CD4-positive, alpha-beta T cell treated with Interferon gamma for 1 hour (primary cell): ENCODE measurements around the gene SLC4A1AP.
A peak's percentile ranks its signal among the peaks of the same experiment; 100 is the strongest.
"Not testable (repeated sequence)": the region's sequence is repeated elsewhere in the genome, so short reads cannot be mapped to it uniquely, and the experiment has no call there.

Source experiments
- DNase-seq: peaks from one replicate; pipeline ENCODE4 v3.0.0-alpha.2; 2020

SLC4A1AP gene

GRCh38 chr2:27652341-27652740, 11.3 kb upstream of the SLC4A1AP start:
- DNase-seq = no peak

- no peak for DNase-seq
Observed at GRCh38 chr2:27652790-27653189, 10.9 kb upstream of the SLC4A1AP start.

GRCh38 chr2:27653397-27653796, 10.3 kb upstream of the SLC4A1AP start:
- DNase-seq = no peak

GRCh38 chr2:27655155-27655951, 8.3 kb upstream of the SLC4A1AP start:
- DNase-seq = no peak

GRCh38 chr2:27661371-27661770, 2.3 kb upstream of the SLC4A1AP start:
- no peak for DNase-seq

- no peak for DNase-seq
Observed at GRCh38 chr2:27664154-27664574, 475 bp downstream of the SLC4A1AP start.

GRCh38 chr2:27664622-27665363, 1.1 kb downstream of the SLC4A1AP start:
- DNase-seq = no peak

GRCh38 chr2:27667446-27667845, 3.8 kb downstream of the SLC4A1AP start:
- DNase-seq = no peak

- no peak for DNase-seq
Observed at GRCh38 chr2:27671235-27671634, 7.5 kb downstream of the SLC4A1AP start.

- DNase-seq = no peak
Observed at GRCh38 chr2:27672723-27673486, 9.2 kb downstream of the SLC4A1AP start.

- no peak for DNase-seq
Observed at GRCh38 chr2:27680571-27680970, 16.9 kb downstream of the SLC4A1AP start.

GRCh38 chr2:27681841-27682240, 18.2 kb downstream of the SLC4A1AP start:
- DNase-seq = no peak

GRCh38 chr2:27682334-27682771, 18.7 kb downstream of the SLC4A1AP start:
- not testable (repeated sequence) for DNase-seq

- peak; percentile 75 for DNase-seq
Observed at GRCh38 chr2:27683390-27684071, 19.8 kb downstream of the SLC4A1AP start.

GRCh38 chr2:27685006-27685405, 21.3 kb downstream of the SLC4A1AP start:
- not testable (repeated sequence) for DNase-seq

- DNase-seq = no peak
Observed at GRCh38 chr2:27685577-27685976, 21.9 kb downstream of the SLC4A1AP start.

GRCh38 chr2:27687232-27687631, 23.5 kb downstream of the SLC4A1AP start:
- DNase-seq = no peak

GRCh38 chr2:27689424-27689823, 25.7 kb downstream of the SLC4A1AP start:
- no peak for DNase-seq

- DNase-seq = no peak
Observed at GRCh38 chr2:27690052-27690451, 26.4 kb downstream of the SLC4A1AP start.

- DNase-seq = no peak
Observed at GRCh38 chr2:27697660-27698059, 34.0 kb downstream of the SLC4A1AP start.

- no peak for DNase-seq
Observed at GRCh38 chr2:27701676-27702075, 38.0 kb downstream of the SLC4A1AP start.

GRCh38 chr2:27702302-27702701, 38.6 kb downstream of the SLC4A1AP start:
- DNase-seq = no peak
